ENCODE data around the gene PUM2.

DNA sequence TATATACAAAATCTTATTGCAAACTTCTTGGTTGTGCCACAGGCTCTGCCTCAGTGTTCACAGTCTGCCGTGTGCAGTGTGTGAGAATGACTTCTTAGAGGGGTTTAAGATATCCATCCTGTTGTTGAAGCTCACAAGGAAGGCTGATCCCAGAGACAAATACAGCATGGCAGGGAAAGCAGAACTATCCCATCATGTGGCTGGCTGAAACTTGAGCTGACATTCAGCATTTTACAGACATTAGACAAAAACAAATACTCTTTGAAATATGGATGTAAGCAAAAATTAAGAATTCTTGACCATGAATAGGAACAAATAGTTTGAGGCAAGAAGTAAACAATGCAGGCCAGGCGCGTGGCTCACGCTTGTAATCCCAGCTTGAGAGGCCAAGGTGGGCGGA is 12.9 kb upstream of the PUM2 start:
- TF ChIP-seq, protein P1, sequence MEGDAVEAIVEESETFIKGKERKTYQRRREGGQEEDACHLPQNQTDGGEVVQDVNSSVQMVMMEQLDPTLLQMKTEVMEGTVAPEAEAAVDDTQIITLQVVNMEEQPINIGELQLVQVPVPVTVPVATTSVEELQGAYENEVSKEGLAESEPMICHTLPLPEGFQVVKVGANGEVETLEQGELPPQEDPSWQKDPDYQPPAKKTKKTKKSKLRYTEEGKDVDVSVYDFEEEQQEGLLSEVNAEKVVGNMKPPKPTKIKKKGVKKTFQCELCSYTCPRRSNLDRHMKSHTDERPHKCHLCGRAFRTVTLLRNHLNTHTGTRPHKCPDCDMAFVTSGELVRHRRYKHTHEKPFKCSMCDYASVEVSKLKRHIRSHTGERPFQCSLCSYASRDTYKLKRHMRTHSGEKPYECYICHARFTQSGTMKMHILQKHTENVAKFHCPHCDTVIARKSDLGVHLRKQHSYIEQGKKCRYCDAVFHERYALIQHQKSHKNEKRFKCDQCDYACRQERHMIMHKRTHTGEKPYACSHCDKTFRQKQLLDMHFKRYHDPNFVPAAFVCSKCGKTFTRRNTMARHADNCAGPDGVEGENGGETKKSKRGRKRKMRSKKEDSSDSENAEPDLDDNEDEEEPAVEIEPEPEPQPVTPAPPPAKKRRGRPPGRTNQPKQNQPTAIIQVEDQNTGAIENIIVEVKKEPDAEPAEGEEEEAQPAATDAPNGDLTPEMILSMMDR (IDR thresholded peaks at IDR 0.05 in 2 of 3, conservative IDR thresholded peaks at IDR 0.05 in 1 of 3; ENCODE audit: borderline replicate concordance in 1 of 3, insufficient read depth in 1 of 3, low read depth in 2 of 3, low read length in 2 of 3) = no peak
- no peak for TF ChIP-seq EZH2phosphoT487 (IDR thresholded peaks at IDR 0.05; ENCODE audit: borderline replicate concordance)
- no peak for TF ChIP-seq ZNF274 (IDR thresholded peaks at IDR 0.05; ENCODE audit: low read depth, low read length)
- no peak for TF ChIP-seq SIN3A (IDR thresholded peaks at IDR 0.05; ENCODE audit: low read depth)
- TF ChIP-seq POLR2A (IDR thresholded peaks at IDR 0.05; ENCODE audit: borderline replicate concordance, extremely low read depth, insufficient read depth, insufficient read length) = no peak
- TF ChIP-seq ZFX (IDR thresholded peaks at IDR 0.05) = no peak

Data from HCT116 (cell line).